GM19351 (cell line): ENCODE data around the gene SAMD13.

Experiments used
- ATAC-seq: cut with Tn5 transposase; IDR thresholded peaks from one replicate; pipeline ENCODE4 v1.9.1; 2021; ENCODE audit warnings: mild to moderate bottlenecking, moderate library complexity; ENCODE audit not compliant: unreplicated experiment

Gene SAMD13

GRCh38 chr1:84339503-84339902 lies 38.0 kb downstream of the SAMD13 start:
- ATAC-seq = peak; percentile 35

- ATAC-seq = no peak
These were observed 42.8 kb downstream of the SAMD13 start for GRCh38 chr1:84344286-84344685.

GRCh38 chr1:84345220-84345619 lies 43.7 kb downstream of the SAMD13 start:
- ATAC-seq = no peak

- ATAC-seq = no peak
These were observed 45.9 kb downstream of the SAMD13 start for GRCh38 chr1:84347271-84347931.

- ATAC-seq = no peak
These were observed 46.5 kb downstream of the SAMD13 start for GRCh38 chr1:84347932-84348555.

GRCh38 chr1:84348759-84349158 lies 47.3 kb downstream of the SAMD13 start:
- ATAC-seq = no peak

- no peak for ATAC-seq
These were observed 48.6 kb downstream of the SAMD13 start for GRCh38 chr1:84350104-84350503.

- no peak for ATAC-seq
These were observed 49.0 kb downstream of the SAMD13 start for GRCh38 chr1:84350550-84350949.

- no peak for ATAC-seq
These were observed 51.0 kb downstream of the SAMD13 start for GRCh38 chr1:84352298-84353106.

- ATAC-seq = no peak
These were observed 52.2 kb downstream of the SAMD13 start for GRCh38 chr1:84353695-84354094.

- no peak for ATAC-seq
These were observed 54.0 kb downstream of the SAMD13 start for GRCh38 chr1:84355556-84355955.

GRCh38 chr1:84356881-84357280 lies 55.4 kb downstream of the SAMD13 start:
- ATAC-seq = no peak

GRCh38 chr1:84358695-84359094 lies 57.2 kb downstream of the SAMD13 start:
- no peak for ATAC-seq

GRCh38 chr1:84360316-84360715 lies 58.8 kb downstream of the SAMD13 start:
- ATAC-seq = no peak

GRCh38 chr1:84361796-84362195 lies 60.3 kb downstream of the SAMD13 start:
- no peak for ATAC-seq

- no peak for ATAC-seq
These were observed 61.5 kb downstream of the SAMD13 start for GRCh38 chr1:84363019-84363418.

- no peak for ATAC-seq
These were observed 62.1 kb downstream of the SAMD13 start for GRCh38 chr1:84363622-84364021.

GRCh38 chr1:84365225-84366221 lies 64.0 kb downstream of the SAMD13 start:
- ATAC-seq = no peak

- ATAC-seq = no peak
These were observed 65.3 kb downstream of the SAMD13 start for GRCh38 chr1:84366786-84367185.

GRCh38 chr1:84367219-84367618 lies 65.7 kb downstream of the SAMD13 start:
- ATAC-seq = no peak

- ATAC-seq = no peak
These were observed 66.9 kb downstream of the SAMD13 start for GRCh38 chr1:84368441-84368840.
